Cardiac septum (tissue), 1 donor: Measurements from ENCODE around the gene LRP1. TPM values are rescaled to one million over a fixed set of nuclear protein-coding genes. Genes with fewer than 3 reads are reported as not detected.
A peak's percentile ranks its signal among the peaks of the same experiment; 100 is the strongest.

Source experiments
- DNase-seq: peaks from one replicate; pipeline ENCODE4 v3.0.0-alpha.2; 2020; ENCODE audit warnings: low spot score
- intact Hi-C: fragments of 100-400 bp; cut with DNase I; formaldehyde crosslinking; loops from one replicate; pipeline ENCODE4 v1.14.0; 2022
- total RNA-seq: library from RNA; stranded (reverse); fragmentation: NEBNext Ultra II Directional; extraction: Animal tissue kit (Norgen Biotek cat#: 25700); gene quantifications from one replicate; pipeline ENCODE4 v1.2.1, GENCODE V29; 2021
- donor health status: DM: no; HTN: no; CAD: no.

LRP1 gene
- total RNA-seq, 1 donor from 2014 or later: 103 TPM

- intact Hi-C loops: no loop called here
- peak; percentile 87 for DNase-seq
Measured at GRCh38 chr12:57149245-57149900, 21.1 kb downstream of the LRP1 start.

GRCh38 chr12:57150400-57151000 lies 22.2 kb downstream of the LRP1 start:
- intact Hi-C loops: no loop called here
- DNase-seq: no peak

GRCh38 chr12:57151741-57152630 lies 23.7 kb downstream of the LRP1 start:
- intact Hi-C loops: loop anchor here (2.0 kb wide), 1 partner anchor 25 kb away; no protein-coding TSS in a partner anchor
- no peak for DNase-seq

DNA sequence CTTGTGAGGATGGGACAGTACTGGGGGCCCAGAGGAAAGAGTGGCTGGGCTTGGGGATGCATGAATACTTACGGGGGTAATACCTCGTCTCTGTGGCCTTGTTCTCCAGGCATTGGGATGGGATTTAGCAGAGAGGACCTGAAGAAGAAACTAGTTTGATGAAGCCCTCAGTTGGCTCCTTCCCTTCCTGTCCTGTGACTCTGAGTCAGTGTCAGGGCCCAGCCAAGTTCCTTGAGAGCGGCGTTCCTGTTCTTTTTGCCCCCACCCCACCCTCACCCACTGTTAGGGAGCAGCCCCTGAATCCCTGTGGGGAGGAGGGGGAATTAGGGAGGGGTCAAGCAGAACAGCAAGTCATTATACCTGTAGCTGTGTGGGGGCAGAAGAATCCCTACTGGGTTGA lies 24.4 kb downstream of the LRP1 start:
- intact Hi-C loops: loop anchor here (2.0 kb wide), 1 partner anchor 26 kb away; no protein-coding TSS in a partner anchor
- no peak for DNase-seq

DNA sequence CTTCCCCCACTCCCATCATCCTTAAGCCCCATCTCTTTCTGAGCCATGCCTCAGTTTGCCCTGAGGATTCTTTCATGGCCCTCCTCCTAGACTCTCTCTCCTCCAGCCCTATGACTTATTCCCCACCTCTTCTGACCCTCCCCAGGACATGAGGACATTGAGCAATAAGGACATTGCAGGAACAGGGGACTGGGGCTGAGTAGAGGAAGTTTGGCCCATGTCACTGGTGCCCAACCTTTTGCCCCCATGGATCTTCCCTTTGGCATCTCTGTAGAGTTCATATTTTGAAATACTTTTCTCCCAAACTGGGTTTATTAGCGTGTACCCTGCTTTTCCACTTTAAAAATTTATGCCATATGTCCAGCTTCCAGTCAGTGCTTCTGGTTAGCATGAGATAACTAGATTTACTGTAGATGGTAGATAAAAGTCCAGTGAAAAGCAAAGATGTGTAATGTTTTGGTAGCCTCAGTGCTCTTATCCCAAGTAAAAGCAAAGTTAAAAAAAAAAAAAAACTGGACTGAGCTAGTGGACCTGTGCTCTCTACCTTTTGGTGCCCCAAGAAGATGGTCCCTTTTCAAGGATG lies 25.2 kb downstream of the LRP1 start:
- intact Hi-C loops: loop anchor here (2.0 kb wide), 1 partner anchor 27 kb away; no protein-coding TSS in a partner anchor

DNA sequence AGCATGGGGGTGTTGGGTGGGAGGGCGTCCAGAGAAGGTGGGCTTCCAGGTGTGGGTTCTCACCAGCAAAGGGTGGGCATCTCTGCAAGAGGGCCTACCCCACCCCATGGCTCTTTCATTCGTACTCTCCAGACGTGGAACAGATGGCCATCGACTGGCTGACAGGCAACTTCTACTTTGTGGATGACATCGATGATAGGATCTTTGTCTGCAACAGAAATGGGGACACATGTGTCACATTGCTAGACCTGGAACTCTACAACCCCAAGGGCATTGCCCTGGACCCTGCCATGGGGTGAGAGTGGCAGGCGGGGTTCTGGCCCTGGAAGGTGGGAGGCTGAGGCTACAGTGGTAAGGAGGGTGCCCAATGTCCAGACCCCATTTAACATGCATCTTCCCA lies 25.8 kb downstream of the LRP1 start:
- intact Hi-C loops: no loop called here
- no peak for DNase-seq

More for the DNA sequence above, 25.2 kb downstream of the LRP1 start:
- no peak for DNase-seq

GRCh38 chr12:57154804-57155434 lies 26.6 kb downstream of the LRP1 start:
- intact Hi-C loops: no loop called here
- DNase-seq: no peak

- intact Hi-C loops: no loop called here
- no peak for DNase-seq
Measured at GRCh38 chr12:57156701-57157403, 28.6 kb downstream of the LRP1 start.

DNA sequence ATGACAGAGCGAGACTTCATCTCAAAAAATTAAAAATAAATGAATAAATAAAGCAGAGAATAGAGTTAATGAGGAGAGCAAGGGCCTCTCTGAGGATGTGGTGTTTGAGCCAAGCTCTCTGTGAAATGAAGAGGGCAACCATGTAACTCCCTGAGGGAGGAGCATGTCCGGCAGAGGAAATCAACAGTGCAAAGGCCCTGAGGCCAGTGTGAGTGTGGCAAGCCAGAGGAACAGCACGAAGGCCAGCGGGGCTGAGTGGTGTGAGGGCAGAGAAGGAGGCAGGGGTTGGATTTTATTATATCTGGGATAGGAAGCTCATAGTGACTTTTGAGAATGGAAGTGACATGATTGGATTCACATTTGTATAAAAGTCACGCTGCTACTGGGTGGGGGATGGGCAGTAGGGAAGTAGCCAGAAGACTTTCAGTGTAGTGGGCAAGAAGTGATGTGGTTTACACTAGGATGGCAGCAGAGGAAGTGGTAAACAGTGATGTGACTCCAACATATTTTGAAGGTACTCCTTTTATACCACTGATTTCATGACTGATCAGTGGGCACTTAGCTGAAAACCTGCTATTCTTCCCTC lies 29.4 kb downstream of the LRP1 start:
- no peak for DNase-seq
- intact Hi-C loops: no loop called here

GRCh38 chr12:57158186-57158585 lies 29.9 kb downstream of the LRP1 start:
- intact Hi-C loops: no loop called here
- DNase-seq: no peak

DNA sequence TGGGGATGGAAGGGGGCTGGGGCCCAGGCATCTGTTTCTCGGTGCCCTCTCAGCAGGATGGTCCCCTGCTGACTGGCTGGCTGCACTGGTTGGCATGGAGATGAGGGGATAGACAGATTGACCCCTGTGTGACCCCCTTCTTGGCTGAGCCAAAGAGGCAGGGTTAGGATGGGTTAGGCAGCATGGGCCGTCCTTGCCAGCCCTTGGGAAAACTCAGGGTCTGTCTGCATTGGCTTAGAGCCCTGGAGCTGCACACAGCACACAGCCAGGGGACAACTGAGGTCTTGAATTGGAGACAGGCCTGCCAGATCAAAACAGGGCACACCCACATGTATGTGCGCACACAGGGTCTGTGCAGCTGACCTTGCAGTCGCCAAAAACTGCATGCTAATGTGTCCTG lies 30.4 kb downstream of the LRP1 start:
- no peak for DNase-seq
- intact Hi-C loops: no loop called here

GRCh38 chr12:57159311-57159710 lies 31.0 kb downstream of the LRP1 start:
- DNase-seq: no peak
- intact Hi-C loops: no loop called here

GRCh38 chr12:57160040-57160439 lies 31.8 kb downstream of the LRP1 start:
- intact Hi-C loops: no loop called here
- DNase-seq: no peak

DNA sequence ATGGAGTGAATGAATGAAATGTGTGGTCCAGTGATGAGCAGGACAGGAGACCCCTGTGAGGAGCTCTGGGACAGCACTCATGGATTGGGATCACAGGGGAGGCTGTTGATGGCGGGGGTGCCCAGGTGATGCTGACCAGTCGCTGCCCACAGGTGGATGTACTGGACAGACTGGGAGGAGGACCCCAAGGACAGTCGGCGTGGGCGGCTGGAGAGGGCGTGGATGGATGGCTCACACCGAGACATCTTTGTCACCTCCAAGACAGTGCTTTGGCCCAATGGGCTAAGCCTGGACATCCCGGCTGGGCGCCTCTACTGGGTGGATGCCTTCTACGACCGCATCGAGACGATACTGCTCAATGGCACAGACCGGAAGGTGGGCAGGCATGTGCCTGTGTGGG lies 32.5 kb downstream of the LRP1 start:
- no peak for DNase-seq
- intact Hi-C loops: no loop called here

- DNase-seq: no peak
Measured at GRCh38 chr12:57161491-57161890, 33.2 kb downstream of the LRP1 start.

GRCh38 chr12:57162553-57163125 lies 34.4 kb downstream of the LRP1 start:
- DNase-seq: no peak
- intact Hi-C loops: no loop called here

More at GRCh38 chr12:57161491-57161890, 33.2 kb downstream of the LRP1 start:
- intact Hi-C loops: no loop called here

DNA sequence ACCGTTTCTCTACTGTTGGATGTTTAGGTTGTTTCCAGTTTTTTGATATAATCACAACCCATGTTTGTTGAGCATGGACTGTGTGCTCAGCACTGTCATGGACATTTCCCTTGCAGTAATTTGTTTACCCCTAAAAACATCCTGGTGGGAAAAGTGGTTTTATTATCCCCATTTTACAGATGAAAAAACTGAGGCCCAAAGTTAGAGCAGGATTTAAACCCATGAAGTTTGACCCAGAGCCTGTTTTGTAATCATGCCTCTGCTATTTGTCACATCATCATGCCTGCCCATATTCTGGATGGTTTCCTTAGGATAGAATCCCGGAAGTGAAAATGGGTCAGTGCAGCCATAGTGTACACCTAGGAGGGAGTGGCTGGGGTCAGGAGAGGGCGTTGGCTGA lies 36.2 kb downstream of the LRP1 start:
- DNase-seq: no peak
- intact Hi-C loops: no loop called here

GRCh38 chr12:57164966-57165625 lies 36.8 kb downstream of the LRP1 start:
- intact Hi-C loops: no loop called here
- no peak for DNase-seq
